ENCODE data around the gene PYGM. TPM values are rescaled to one million over a fixed set of nuclear protein-coding genes. Genes with fewer than 3 reads are reported as not detected.

PYGM gene
- total RNA-seq, 2 donors from 2014 or later: 8.0 to 22.4 TPM

DNA sequence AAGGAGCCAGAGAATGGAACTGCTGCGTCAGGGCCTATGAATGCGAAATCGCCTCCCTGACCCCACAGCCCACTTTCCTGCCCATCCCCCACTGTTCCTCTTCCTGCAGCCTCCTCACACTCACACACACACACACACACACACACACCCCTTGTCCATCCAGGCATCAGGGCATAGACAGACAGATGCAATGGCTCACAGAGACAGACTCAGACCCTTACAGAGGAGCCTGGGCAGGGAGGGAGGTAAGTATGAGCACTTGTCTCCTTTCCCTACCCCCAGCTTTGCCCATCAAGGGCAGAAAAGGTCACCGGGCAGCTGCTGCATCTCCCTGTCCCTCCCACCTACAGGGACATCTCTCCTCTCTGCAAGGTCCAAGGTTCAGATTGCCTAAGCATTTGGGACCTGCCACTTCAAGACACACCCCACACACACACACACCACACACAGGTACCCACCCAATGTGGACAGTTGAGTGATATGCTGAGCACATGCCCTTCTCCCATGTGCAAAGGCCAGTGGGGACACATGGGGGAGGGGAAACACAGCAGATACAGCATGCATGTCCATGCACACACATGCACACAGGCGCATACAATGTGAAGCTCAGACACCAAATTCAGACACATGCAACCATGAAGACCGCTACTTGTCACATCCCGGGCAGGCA is 34.8 kb downstream of the PYGM start:
- Histone ChIP-seq H3K36me3 (no peaks in the 10 kb centered on the region), H3K4me1 (replicated peaks) (no peaks in the 10 kb centered on the region), H3K27ac (no peak overlapping the region), H3K27me3 (replicated peaks; ENCODE audit: insufficient read depth) (peaks cover 16% of the 10 kb centered on the region), H3K4me3 (no peak overlapping the region), H3K9me3 (no peaks in the 10 kb centered on the region)
- intact Hi-C loops (cut with DNase I): no loop called here
- WGBS: 75% methylated on average over 7 of the region's 7 CpGs
- TF ChIP-seq POLR2AphosphoS5 (IDR thresholded peaks at IDR 0.05) (no peak), POLR2A (IDR thresholded peaks at IDR 0.05) (no peak)
- TF ChIP-seq, protein P1, sequence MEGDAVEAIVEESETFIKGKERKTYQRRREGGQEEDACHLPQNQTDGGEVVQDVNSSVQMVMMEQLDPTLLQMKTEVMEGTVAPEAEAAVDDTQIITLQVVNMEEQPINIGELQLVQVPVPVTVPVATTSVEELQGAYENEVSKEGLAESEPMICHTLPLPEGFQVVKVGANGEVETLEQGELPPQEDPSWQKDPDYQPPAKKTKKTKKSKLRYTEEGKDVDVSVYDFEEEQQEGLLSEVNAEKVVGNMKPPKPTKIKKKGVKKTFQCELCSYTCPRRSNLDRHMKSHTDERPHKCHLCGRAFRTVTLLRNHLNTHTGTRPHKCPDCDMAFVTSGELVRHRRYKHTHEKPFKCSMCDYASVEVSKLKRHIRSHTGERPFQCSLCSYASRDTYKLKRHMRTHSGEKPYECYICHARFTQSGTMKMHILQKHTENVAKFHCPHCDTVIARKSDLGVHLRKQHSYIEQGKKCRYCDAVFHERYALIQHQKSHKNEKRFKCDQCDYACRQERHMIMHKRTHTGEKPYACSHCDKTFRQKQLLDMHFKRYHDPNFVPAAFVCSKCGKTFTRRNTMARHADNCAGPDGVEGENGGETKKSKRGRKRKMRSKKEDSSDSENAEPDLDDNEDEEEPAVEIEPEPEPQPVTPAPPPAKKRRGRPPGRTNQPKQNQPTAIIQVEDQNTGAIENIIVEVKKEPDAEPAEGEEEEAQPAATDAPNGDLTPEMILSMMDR (IDR thresholded peaks at IDR 0.05): no peak
- DNase-seq (ENCODE audit: low spot score): no peak

DNA sequence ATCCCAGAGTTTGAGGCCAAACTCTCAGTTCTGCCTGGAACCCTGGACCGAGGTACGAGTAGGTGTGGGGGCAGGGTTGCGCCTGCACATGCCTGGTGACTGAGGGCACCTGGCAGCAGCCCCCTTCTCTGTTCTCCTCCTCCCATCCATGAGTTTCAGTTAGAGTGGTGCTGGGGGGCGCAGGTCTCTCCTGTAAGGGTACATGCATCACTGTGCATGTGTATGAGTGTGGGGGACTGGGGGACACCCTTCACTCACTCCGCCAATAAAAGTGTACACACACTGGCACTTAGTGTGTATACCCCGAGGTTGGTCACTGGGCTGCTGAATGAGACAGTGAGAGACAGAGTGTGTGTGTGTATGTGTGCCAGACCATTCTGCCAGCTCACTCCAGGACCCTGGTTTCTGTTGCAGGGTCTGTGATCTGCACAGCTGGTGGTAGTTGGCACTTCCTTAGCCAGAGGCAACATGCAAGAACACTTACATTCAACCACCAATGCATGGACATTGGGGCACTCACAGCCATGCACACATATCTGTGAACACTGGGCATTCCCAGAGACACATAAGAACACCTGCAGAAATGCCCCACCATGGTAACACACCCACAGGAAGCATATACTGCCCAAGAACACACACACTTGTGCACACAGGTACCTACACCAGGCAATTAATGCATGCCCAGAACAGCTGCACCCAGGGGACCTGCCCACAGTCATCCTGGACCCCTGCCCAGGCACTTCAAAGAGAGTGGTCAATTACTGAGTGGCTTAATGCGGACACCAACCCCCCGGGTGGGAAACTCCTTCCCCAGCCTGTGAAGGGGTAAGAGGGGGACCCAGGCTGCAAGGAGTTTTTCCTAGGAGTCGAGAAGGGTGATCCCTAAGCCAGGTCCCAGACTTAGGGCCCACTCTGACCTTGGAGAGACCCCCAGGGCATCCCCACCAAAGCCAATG is 35.6 kb downstream of the PYGM start:
- H3K27ac ChIP-seq: no peak overlapping the region
- DNase-seq (ENCODE audit: low spot score): no peak
- no peaks in the 10 kb centered on the region for H3K36me3 ChIP-seq
- H3K27me3 ChIP-seq (replicated peaks; ENCODE audit: insufficient read depth): peaks cover 18% of the 10 kb centered on the region
- no peaks in the 10 kb centered on the region for H3K4me1 ChIP-seq (replicated peaks)
- H3K9me3 ChIP-seq: no peaks in the 10 kb centered on the region
- TF ChIP-seq POLR2A (IDR thresholded peaks at IDR 0.05): no peak
- TF ChIP-seq, protein P1 (IDR thresholded peaks at IDR 0.05): no peak
- no peak for TF ChIP-seq POLR2AphosphoS5 (IDR thresholded peaks at IDR 0.05)
- H3K4me3 ChIP-seq: no peak overlapping the region
- 60% methylated on average over 9 of the region's 9 CpGs for WGBS
- intact Hi-C loops (cut with DNase I): loop anchor here (2.0 kb wide), 1 partner anchor 35 kb away; no protein-coding TSS in a partner anchor

GRCh38 chr11:64723117-64723906 is 36.5 kb downstream of the PYGM start, which contains the start of gene NRXN2:
Gene NRXN2, minus strand, starts transcription at chr11:64723197. Its CDS starts 9,498 bp downstream, at chr11:64713699.
- Histone ChIP-seq H3K4me3 (peak within 1 kb of the TSS; percentile 57 to 60), H3K4me1 (replicated peaks) (no peaks in the 10 kb centered on the region), H3K27me3 (replicated peaks; ENCODE audit: insufficient read depth) (peaks cover 18% of the 10 kb centered on the region), H3K9me3 (no peaks in the 10 kb centered on the region), H3K27ac (peak within 1 kb of the TSS; percentile 60 to 64), H3K36me3 (no peaks in the 10 kb centered on the region)
- no peak for TF ChIP-seq POLR2A (IDR thresholded peaks at IDR 0.05)
- TF ChIP-seq, protein P1 (IDR thresholded peaks at IDR 0.05): peak; percentile 85 to 95 (median 88)
- TF ChIP-seq POLR2AphosphoS5 (IDR thresholded peaks at IDR 0.05): no peak
- 4% methylated on average over 44 of the region's 66 CpGs for WGBS
- intact Hi-C loops (cut with DNase I): loop anchor here (2.0 kb wide), 1 partner anchor 35 kb away; no protein-coding TSS in a partner anchor
- DNase-seq (ENCODE audit: low spot score): peak; percentile 76

DNA sequence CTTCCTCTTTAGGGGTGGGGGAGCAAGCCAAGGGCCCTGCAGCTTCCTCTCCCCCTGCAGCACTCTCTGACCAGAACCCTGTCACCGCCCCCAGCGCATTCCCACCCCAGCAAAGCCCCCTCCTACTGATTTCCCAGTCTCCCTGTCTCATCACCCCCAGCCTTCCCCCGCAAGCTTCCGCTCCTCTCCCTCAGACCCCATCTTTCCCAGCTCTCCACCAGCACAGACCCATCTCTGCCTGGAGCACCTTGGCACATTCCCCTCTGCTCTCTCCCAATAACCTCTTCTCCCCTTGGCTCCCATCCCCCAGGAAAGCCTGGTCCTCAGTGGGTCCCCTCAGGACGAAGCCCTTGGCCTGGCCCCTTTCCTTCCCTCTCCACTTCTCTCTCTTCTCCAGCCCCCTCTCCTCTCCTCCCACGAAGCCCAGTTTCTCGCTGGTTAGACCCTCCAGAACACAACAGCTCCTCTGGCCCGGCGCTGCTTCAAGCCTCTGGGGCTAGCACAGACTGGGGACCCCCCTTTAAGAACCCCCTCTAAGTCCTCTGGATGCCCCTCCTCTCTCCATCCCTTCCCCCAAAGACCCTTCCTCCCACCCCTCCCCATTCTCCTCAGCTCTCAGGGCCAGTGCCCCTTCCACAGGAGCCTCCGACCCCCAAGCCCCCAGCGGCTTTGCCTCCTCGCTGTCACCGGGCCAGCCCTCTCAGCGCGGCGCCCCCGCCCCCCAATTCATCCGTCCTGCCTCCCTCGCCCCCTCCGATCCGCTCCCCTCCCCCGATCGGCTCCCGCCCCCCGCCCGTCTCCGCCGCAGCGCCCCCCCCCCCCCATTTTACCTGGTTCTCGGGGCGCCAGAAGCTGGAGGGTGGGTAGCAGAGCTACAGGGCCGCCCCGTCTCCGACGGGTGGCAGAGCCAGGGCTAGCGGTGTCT is 37.4 kb downstream of the PYGM start:
- TF ChIP-seq POLR2A (IDR thresholded peaks at IDR 0.05): no peak
- TF ChIP-seq POLR2AphosphoS5 (IDR thresholded peaks at IDR 0.05): no peak
- TF ChIP-seq, protein P1 (IDR thresholded peaks at IDR 0.05): no peak
- Histone ChIP-seq H3K27me3 (replicated peaks; ENCODE audit: insufficient read depth) (peaks cover 23% of the 10 kb centered on the region), H3K27ac (no peak overlapping the region), H3K4me3 (no peak overlapping the region), H3K36me3 (no peaks in the 10 kb centered on the region), H3K4me1 (replicated peaks) (no peaks in the 10 kb centered on the region), H3K9me3 (no peaks in the 10 kb centered on the region)
- 10% methylated on average over 34 of the region's 36 CpGs for WGBS
- intact Hi-C loops (cut with DNase I): loop anchor here (2.0 kb wide), 1 partner anchor 34 kb away; no protein-coding TSS in a partner anchor
- DNase-seq (ENCODE audit: low spot score): no peak

Measured in prostate gland (tissue), 2 donors.